Measurements from ENCODE around the gene SLC9A6. TPM values are rescaled to one million over a fixed set of nuclear protein-coding genes. Genes with fewer than 3 reads are reported as not detected.

SLC9A6 gene
- total RNA-seq, 4 donors from 2014 or later: 13.5 to 26.3 (median 21.7) TPM

- Histone ChIP-seq H3K9me3 (no peaks in the 10 kb centered on the region), H3K4me1 (peaks cover 0 to 16% (median 4%) of the 10 kb centered on the region in 4 donors), H3K4me3 (peak overlapping the region in 3 of 4 donors; percentile 49 to 62 (median 60)), H3K27me3 (no peaks in the 10 kb centered on the region), H3K27ac (peak overlapping the region; percentile 81 to 94 (median 86)), H3K36me3 (no peaks in the 10 kb centered on the region)
- intact Hi-C loops (cut with DNase I; ENCODE audit: low total_unique reads): loop anchor here (2.0 kb wide), 1 partner anchor 26 kb away; no protein-coding TSS in a partner anchor
- TF ChIP-seq POLR2AphosphoS5 (IDR thresholded peaks at IDR 0.05) (no peak), POLR2A (IDR thresholded peaks at IDR 0.05) (no peak), EP300 (IDR thresholded peaks at IDR 0.05; ENCODE audit: low read depth) (no peak), CTCF (IDR thresholded peaks at IDR 0.05) (no peak)
- DNase-seq: no peak
- in situ Hi-C loops (cut with MboI; ENCODE audit: low pct_ligation_motif_present in 1 of 4, low pct_unique_long_range_greater_than_20kb in 1 of 4, low sequenced_read_pairs in 3 of 4): no loop called here
- 33% methylated on average over 7 of the region's 7 CpGs; no CpG with 5 or more reads in 1 of the 2 donors for WGBS, 2 donors (ENCODE audit: low coverage in 1 of 2)
Observed at GRCh38 chrX:135984791-135985156, 461 bp upstream of the SLC9A6 start.

GRCh38 chrX:135985973-135986310 is 707 bp downstream of the SLC9A6 start:
- Histone ChIP-seq H3K9me3 (no peaks in the 10 kb centered on the region), H3K27ac (peak overlapping the region; percentile 81 to 94 (median 86)), H3K36me3 (no peaks in the 10 kb centered on the region), H3K27me3 (no peaks in the 10 kb centered on the region), H3K4me3 (peak overlapping the region; percentile 41 to 62 (median 54)), H3K4me1 (peaks cover 0 to 16% (median 4%) of the 10 kb centered on the region in 4 donors)
- DNase-seq: no peak
- 49% methylated on average over 15 of the region's 15 CpGs; no CpG with 5 or more reads in 1 of the 2 donors for WGBS, 2 donors (ENCODE audit: low coverage in 1 of 2)
- in situ Hi-C loops (cut with MboI; ENCODE audit: low pct_ligation_motif_present in 1 of 4, low pct_unique_long_range_greater_than_20kb in 1 of 4, low sequenced_read_pairs in 3 of 4) (no loop called here), intact Hi-C loops (cut with DNase I; ENCODE audit: low total_unique reads) (loop anchor here (2.0 kb wide), 1 partner anchor 25 kb away; no protein-coding TSS in a partner anchor)
- TF ChIP-seq POLR2A (IDR thresholded peaks at IDR 0.05): no peak
- no peak for TF ChIP-seq CTCF (IDR thresholded peaks at IDR 0.05)
- TF ChIP-seq POLR2AphosphoS5 (IDR thresholded peaks at IDR 0.05): no peak
- TF ChIP-seq EP300 (IDR thresholded peaks at IDR 0.05; ENCODE audit: low read depth): no peak

- no peak overlapping the region for H3K27ac ChIP-seq
- no peaks in the 10 kb centered on the region for H3K36me3 ChIP-seq
- H3K9me3 ChIP-seq: no peaks in the 10 kb centered on the region
- DNase-seq: no peak
- WGBS, 2 donors (ENCODE audit: low coverage in 1 of 2): 87% methylated on average over 4 of the region's 4 CpGs; no CpG with 5 or more reads in 1 of the 2 donors
- in situ Hi-C loops (cut with MboI; ENCODE audit: low pct_ligation_motif_present in 1 of 4, low pct_unique_long_range_greater_than_20kb in 1 of 4, low sequenced_read_pairs in 3 of 4) (no loop called here), intact Hi-C loops (cut with DNase I; ENCODE audit: low total_unique reads) (no loop called here)
- peaks cover 0 to 16% (median 4%) of the 10 kb centered on the region in 4 donors for H3K4me1 ChIP-seq
- H3K27me3 ChIP-seq: no peaks in the 10 kb centered on the region
- TF ChIP-seq POLR2A (IDR thresholded peaks at IDR 0.05): no peak
- TF ChIP-seq CTCF (IDR thresholded peaks at IDR 0.05): no peak
- TF ChIP-seq POLR2AphosphoS5 (IDR thresholded peaks at IDR 0.05): no peak
- no peak for TF ChIP-seq EP300 (IDR thresholded peaks at IDR 0.05; ENCODE audit: low read depth)
- no peak overlapping the region for H3K4me3 ChIP-seq
Observed at GRCh38 chrX:135988245-135988644, 3.0 kb downstream of the SLC9A6 start.

GRCh38 chrX:136015016-136015415 is 29.8 kb downstream of the SLC9A6 start:
- Histone ChIP-seq H3K4me1 (no peaks in the 10 kb centered on the region), H3K27me3 (no peaks in the 10 kb centered on the region), H3K27ac (no peak overlapping the region), H3K36me3 (no peaks in the 10 kb centered on the region), H3K4me3 (no peak overlapping the region), H3K9me3 (no peaks in the 10 kb centered on the region)
- TF ChIP-seq POLR2A (IDR thresholded peaks at IDR 0.05) (no peak), POLR2AphosphoS5 (IDR thresholded peaks at IDR 0.05) (no peak), CTCF (IDR thresholded peaks at IDR 0.05) (no peak), EP300 (IDR thresholded peaks at IDR 0.05; ENCODE audit: low read depth) (no peak)
- 83% methylated on average over 4 of the region's 4 CpGs; no CpG with 5 or more reads in 1 of the 2 donors for WGBS, 2 donors (ENCODE audit: low coverage in 1 of 2)
- intact Hi-C loops (cut with DNase I; ENCODE audit: low total_unique reads) (no loop called here), in situ Hi-C loops (cut with MboI; ENCODE audit: low pct_ligation_motif_present in 1 of 4, low pct_unique_long_range_greater_than_20kb in 1 of 4, low sequenced_read_pairs in 3 of 4) (no loop called here)
- DNase-seq: no peak

All from transverse colon (tissue), 4 donors.